Astrocyte of the cerebellum (primary cell): ENCODE measurements around the gene ALAS1.
A peak's percentile ranks its signal among the peaks of the same experiment; 100 is the strongest.

ENCODE experiments used
- DNase-seq: peaks from one replicate; pipeline ENCODE4 v3.0.0-alpha.2; 2011; ENCODE audit warnings: low read depth
- H3K4me3 ChIP-seq: 2 replicates; pipeline ENCODE4 v1.5.1; 2011; ENCODE audit warnings: mild to moderate bottlenecking, low read depth, low read length, moderate library complexity
- in situ Hi-C: cut with HindIII; loops from 2 replicates; pipeline ENCODE4 v1.10.0; 2017; ENCODE audit warnings: low sequenced_read_pairs
- TF ChIP-seq, protein P1 (sequence below): IDR thresholded peaks from 2 replicates; pipeline ENCODE4 v1.5.1; 2012; ENCODE audit warnings: low read length, low read depth, moderate library complexity, mild to moderate bottlenecking; ENCODE audit errors: missing control alignments

Gene ALAS1

DNA sequence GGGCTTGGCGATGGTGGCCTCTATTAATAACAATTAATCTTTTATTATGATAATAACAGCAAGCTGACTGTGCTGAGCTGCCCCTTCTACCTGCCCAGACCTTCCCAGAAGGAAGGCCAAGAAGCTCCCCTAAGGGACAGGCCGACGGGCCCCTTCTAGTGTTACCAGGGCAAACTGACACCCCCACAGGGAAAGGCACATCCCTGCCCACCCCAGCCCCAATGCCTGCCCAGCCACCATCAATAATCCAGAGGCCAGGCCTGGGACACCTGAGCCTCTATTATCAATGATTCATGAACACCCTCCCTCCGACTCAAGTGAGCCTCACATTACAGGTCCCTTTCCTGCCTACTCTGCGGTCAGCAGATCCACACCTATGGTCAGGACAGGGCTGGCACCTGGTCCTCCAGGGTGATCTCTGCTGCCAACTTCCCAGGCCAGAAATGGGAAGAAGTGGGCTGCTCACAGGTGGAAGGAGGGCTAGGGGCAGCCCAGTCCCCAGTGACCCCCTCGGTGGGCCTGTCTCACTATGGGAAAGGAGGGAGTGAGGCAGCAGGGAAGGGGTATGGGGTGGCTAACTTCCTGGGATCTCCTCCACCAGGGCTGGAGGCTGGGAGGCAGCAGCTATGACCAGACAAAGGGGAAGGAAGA lies 39.2 kb downstream of the ALAS1 start:
- H3K4me3 ChIP-seq = peak overlapping the region; percentile 78
- TF ChIP-seq, protein P1, sequence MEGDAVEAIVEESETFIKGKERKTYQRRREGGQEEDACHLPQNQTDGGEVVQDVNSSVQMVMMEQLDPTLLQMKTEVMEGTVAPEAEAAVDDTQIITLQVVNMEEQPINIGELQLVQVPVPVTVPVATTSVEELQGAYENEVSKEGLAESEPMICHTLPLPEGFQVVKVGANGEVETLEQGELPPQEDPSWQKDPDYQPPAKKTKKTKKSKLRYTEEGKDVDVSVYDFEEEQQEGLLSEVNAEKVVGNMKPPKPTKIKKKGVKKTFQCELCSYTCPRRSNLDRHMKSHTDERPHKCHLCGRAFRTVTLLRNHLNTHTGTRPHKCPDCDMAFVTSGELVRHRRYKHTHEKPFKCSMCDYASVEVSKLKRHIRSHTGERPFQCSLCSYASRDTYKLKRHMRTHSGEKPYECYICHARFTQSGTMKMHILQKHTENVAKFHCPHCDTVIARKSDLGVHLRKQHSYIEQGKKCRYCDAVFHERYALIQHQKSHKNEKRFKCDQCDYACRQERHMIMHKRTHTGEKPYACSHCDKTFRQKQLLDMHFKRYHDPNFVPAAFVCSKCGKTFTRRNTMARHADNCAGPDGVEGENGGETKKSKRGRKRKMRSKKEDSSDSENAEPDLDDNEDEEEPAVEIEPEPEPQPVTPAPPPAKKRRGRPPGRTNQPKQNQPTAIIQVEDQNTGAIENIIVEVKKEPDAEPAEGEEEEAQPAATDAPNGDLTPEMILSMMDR = no peak
- DNase-seq = no peak
- in situ Hi-C loops = no loop called here

DNA sequence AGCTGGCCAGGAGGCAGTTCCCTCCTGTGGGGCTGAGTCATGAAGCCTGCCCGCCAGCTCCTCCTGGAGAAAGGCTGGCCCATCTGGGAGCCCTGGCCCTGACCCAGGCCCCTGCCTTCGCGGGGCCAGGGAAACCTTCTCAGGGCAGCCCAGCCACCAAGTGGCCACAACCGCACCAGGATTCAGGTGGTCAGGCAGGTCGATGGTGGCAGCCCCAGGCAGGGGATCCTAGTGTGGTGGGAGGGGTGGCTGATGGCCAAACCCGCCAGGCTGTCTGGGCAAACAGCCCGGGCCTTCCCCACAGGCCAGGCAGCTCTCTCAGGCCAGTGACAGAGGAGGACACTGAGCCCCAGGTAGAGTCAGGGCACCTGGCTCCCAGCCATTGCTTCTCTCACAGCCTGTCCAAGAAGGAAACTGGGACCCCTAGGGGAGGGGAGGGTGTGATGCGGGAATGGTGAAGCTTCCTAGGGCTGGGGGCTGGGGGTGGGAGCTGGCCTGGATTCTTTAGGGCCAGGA lies 39.8 kb downstream of the ALAS1 start:
- TF ChIP-seq, protein P1 = no peak
- peak; percentile 86 for DNase-seq
- in situ Hi-C loops = no loop called here
- H3K4me3 ChIP-seq = peak overlapping the region; percentile 78

DNA sequence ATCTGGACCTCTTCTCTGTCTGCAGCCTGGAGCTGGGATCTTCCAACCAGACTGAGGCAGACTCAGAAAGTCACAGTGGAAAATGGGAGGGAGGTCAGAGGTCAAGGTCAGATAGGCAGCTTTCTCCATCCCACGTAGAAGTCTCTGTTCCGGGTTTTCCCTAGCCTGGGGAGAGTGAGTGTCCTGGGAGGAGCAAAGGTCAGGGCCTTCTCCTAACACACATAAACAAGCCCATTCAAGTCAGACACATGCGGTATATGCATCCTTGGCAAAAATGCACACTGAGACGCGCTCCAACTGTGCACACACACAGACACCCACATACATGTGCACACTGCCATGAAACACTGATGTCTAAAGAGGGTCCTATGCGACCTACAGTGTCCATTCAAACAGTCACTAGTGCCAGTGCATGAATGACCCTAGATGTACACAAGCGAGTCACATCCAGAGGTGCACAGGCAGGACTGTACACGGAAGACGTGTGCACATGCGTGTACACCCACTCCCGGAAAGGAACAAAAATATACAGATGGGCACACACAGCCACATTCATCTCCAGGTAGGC lies 40.3 kb downstream of the ALAS1 start:
- peak overlapping the region; percentile 78 for H3K4me3 ChIP-seq
- in situ Hi-C loops = no loop called here
- TF ChIP-seq, protein P1 = no peak
- no peak for DNase-seq

DNA sequence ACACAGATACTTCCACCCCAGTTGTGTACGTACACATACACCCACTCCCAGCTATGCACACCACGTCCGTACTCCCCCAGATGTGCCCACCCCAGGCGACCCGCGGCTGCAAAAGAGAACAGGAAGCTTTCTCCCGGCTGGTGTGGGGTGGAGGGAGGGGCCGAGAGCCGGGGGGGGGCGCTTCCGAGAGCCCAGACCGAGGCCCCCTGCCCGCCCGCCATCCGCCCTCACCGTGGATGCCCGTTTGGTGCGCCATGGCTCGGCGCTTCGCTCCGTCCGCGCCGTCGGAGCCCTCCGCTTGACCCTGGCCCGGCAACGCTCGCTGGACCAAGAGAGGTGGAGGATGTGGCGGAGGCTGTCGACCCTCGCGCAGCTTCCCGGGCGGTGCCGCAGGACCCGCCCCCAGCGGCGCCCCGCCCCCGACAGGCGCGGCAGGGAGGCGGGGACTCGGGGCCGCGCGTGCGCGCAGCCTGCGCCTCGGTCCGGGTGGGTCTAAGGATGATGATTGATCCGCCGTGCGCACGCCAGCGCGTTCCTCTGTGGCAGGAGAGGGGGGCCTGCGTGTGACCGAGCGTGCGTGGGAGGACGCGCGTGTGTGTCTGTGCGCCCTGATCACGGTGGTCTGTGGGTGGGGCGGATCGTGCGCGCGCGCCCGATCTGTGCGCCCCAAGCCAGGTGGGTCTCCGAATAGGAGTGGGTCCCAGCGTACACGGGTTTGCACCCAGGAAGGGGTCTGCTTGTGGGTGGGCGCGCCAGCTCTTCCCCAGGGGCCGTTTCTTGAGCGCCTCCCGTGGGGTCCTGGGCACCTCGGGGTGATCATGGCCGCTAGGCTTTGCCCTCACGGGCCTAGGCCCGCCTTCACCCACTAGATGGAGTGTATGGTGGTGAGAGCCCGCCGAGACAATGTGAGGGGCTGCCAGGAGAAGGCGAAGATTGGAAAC lies 41.1 kb downstream of the ALAS1 start, which contains the start of gene TWF2:
Gene TWF2 (minus strand): TSS at position 398 of the 941 bp plus-strand sequence. CDS start 142 bp downstream, at position 256.
- in situ Hi-C loops = no loop called here
- peak; percentile 31 for DNase-seq
- TF ChIP-seq, protein P1 = peak; percentile 37
- peak within 1 kb of the TSS; percentile 78 for H3K4me3 ChIP-seq

DNA sequence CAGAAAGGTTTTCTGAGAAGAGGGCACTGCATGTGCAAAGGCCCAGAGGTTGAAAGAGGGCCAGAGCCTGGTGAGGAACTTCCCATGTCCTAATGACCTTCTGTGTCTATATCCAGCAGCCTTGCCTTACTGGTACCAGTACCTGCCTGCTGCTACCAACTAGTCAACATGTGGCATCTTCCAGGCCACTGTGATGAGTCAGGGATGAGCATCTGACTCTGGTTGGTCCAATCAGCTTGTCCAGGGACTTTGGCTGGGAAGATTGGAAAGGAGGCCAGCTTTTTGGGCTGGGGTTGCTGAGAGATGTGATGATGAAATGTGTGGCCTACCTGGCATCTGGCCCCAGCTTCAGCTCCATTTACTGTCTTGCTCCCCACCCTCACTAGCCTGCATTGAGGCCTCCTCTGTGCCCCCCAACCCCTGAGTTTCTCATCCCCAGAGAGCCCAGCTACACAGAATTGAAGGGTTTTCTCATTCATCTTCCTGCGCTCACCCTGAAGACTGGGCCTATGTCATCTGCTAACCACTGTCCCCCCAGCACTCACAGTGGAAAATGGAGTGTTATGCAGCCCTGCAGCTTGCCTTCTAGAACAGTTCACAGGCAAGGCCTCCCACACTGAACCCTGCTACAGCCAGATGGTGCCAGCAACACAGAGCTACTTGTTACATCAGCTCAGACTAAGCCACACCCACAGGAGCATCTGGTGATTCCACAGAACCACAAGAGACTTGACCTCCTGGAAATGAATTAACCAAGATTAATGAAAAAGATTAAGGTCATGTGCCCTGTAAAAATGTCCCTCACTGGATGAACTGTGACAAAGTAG lies 42.3 kb downstream of the ALAS1 start:
- peak overlapping the region; percentile 78 for H3K4me3 ChIP-seq
- peak; percentile 76 for DNase-seq
- in situ Hi-C loops = no loop called here
- TF ChIP-seq, protein P1 = no peak
